ENCODE measurements around the gene CPNE8. TPM values are rescaled to one million over a fixed set of nuclear protein-coding genes. Genes with fewer than 3 reads are reported as not detected.

The CPNE8 gene
- total RNA-seq, 2 experiments from 2014 or later: not detected

- H3K36me3 ChIP-seq (ENCODE audit: insufficient read depth, low read length): no peaks in the 10 kb centered on the region
- no TSS peak for BruUV-seq (replicated peaks)
- H3K9me3 ChIP-seq (ENCODE audit: low read length): no peaks in the 10 kb centered on the region
- no peaks in the 10 kb centered on the region for H3K9me2 ChIP-seq (ENCODE audit: insufficient read depth, low read length)
- no peaks in the 10 kb centered on the region for H4K20me1 ChIP-seq (ENCODE audit: insufficient read depth, low read length)
- no peak overlapping the region for H3K4me2 ChIP-seq (ENCODE audit: low read length)
- no peaks in the 10 kb centered on the region for H3K79me2 ChIP-seq (ENCODE audit: insufficient read depth, low read depth, low read length)
- POLR2A ChIA-PET: no interaction called here
- no peak overlapping the region for H2AFZ ChIP-seq (ENCODE audit: low read length)
- DNase-seq (ENCODE audit: low spot score): no peak
- CTCF ChIA-PET (ENCODE audit: unreplicated experiment): no interaction called here
- H3K27ac ChIP-seq (ENCODE audit: low read depth, low read length, poor library complexity, severe bottlenecking): no peak overlapping the region
- intact Hi-C loops (cut with micrococcal nuclease; ENCODE audit: unreplicated experiment): no loop called here
- H3K4me3 ChIP-seq (ENCODE audit: low read depth, low read length, poor library complexity, severe bottlenecking): no peak overlapping the region
- no peak for TF ChIP-seq EZH2phosphoT487 (IDR thresholded peaks at IDR 0.05; ENCODE audit: borderline replicate concordance, low read depth, low read length)
- no peak for TF ChIP-seq CTCF (conservative IDR thresholded peaks at IDR 0.05; ENCODE audit: low read length)
- no peaks in the 10 kb centered on the region for H3K4me1 ChIP-seq (ENCODE audit: insufficient read depth, low read length, poor library complexity, severe bottlenecking)
Observed at GRCh38 chr12:38904537-38905479, 583 bp downstream of the CPNE8 start.

- Histone ChIP-seq H3K9me3 (ENCODE audit: low read length) (no peaks in the 10 kb centered on the region), H4K20me1 (ENCODE audit: insufficient read depth, low read length) (no peaks in the 10 kb centered on the region), H3K4me3 (ENCODE audit: low read depth, low read length, poor library complexity, severe bottlenecking) (no peak overlapping the region), H2AFZ (ENCODE audit: low read length) (no peak overlapping the region), H3K36me3 (ENCODE audit: insufficient read depth, low read length) (no peaks in the 10 kb centered on the region), H3K9me2 (ENCODE audit: insufficient read depth, low read length) (no peaks in the 10 kb centered on the region), H3K27ac (ENCODE audit: low read depth, low read length, poor library complexity, severe bottlenecking) (no peak overlapping the region), H3K79me2 (ENCODE audit: insufficient read depth, low read depth, low read length) (no peaks in the 10 kb centered on the region), H3K4me2 (ENCODE audit: low read length) (no peak overlapping the region), H3K4me1 (ENCODE audit: insufficient read depth, low read length, poor library complexity, severe bottlenecking) (no peaks in the 10 kb centered on the region)
- CTCF ChIA-PET (ENCODE audit: unreplicated experiment): no interaction called here
- BruUV-seq (replicated peaks): no TSS peak
- POLR2A ChIA-PET: interaction anchor here (0.7 kb wide), 1 partner anchor 12 kb away, joined by 3 read pairs; no protein-coding TSS in a partner anchor
- no peak for DNase-seq (ENCODE audit: low spot score)
- TF ChIP-seq EZH2phosphoT487 (IDR thresholded peaks at IDR 0.05; ENCODE audit: borderline replicate concordance, low read depth, low read length): no peak
- no peak for TF ChIP-seq CTCF (conservative IDR thresholded peaks at IDR 0.05; ENCODE audit: low read length)
- intact Hi-C loops (cut with micrococcal nuclease; ENCODE audit: unreplicated experiment): no loop called here
Observed at GRCh38 chr12:38903596-38903995, 1.8 kb downstream of the CPNE8 start.

Measured in OCI-LY7 (cell line).